Fibroblast of lung (primary cell): Measurements from ENCODE around the gene HCN2.

Experiments used
- CTCF ChIP-seq, 2 donors: IDR thresholded peaks in 1 of 2; conservative IDR thresholded peaks in 1 of 2; 1 replicate in 1 of 2; 2 replicates in 1 of 2; pipeline ENCODE4 v1.5.1; 2011 to 2012; ENCODE audit warnings: low read length in 2 of 2, control low read depth in 1 of 2, inconsistent platforms in 1 of 2, low read depth in 1 of 2, mild to moderate bottlenecking in 1 of 2
- EZH2 ChIP-seq: IDR thresholded peaks from 2 replicates; pipeline ENCODE4 v1.5.1; 2012; ENCODE audit warnings: low read length, control low read depth, mild to moderate bottlenecking; ENCODE audit errors: missing control alignments

GRCh38 chr19:571566-571974, 18.1 kb upstream of the HCN2 start:
- TF ChIP-seq CTCF (conservative IDR thresholded peaks at IDR 0.05 in 1 of 2, IDR thresholded peaks at IDR 0.05 in 1 of 2; ENCODE audit: low read depth in 1 of 2, low read length in 2 of 2), result no peak
- no peak for TF ChIP-seq EZH2
